Nephron (organoid): ENCODE results near the gene ATIC.
A peak's percentile ranks its signal among the peaks of the same experiment; 100 is the strongest.
"Not testable (repeated sequence)": the region's sequence is repeated elsewhere in the genome, so short reads cannot be mapped to it uniquely, and the experiment has no call there.

ENCODE experiments used
- H3K27ac Mint-ChIP-seq, 3 experiments: 2 replicates each; pipeline ENCODE4 v1.8.0; 2020; ENCODE audit warnings: mixed read lengths in 3 of 3, mild to moderate bottlenecking in 2 of 3, moderate library complexity in 1 of 3
- H3K27me3 Mint-ChIP-seq: 2 replicates; pipeline ENCODE4 v1.8.0; 2021; ENCODE audit warnings: low read depth, mild to moderate bottlenecking, moderate library complexity, mixed read lengths
- H3K36me3 Mint-ChIP-seq: 2 replicates; pipeline ENCODE4 v1.8.0; 2020; ENCODE audit warnings: low read depth, mixed read lengths
- H3K4me1 Mint-ChIP-seq: 2 replicates; pipeline ENCODE4 v1.8.0; 2020; ENCODE audit warnings: mixed read lengths
- H3K4me3 Mint-ChIP-seq, 3 experiments: 2 replicates each; pipeline ENCODE4 v1.8.0; 2020; ENCODE audit warnings: mild to moderate bottlenecking in 3 of 3, mixed read lengths in 3 of 3, moderate library complexity in 2 of 3
- H3K9me3 Mint-ChIP-seq: 2 replicates; pipeline ENCODE4 v1.8.0; 2020; ENCODE audit warnings: mixed read lengths
- CTCF ChIP-seq, 3 experiments: fragments of 200-600 bp; sonication (generic); IDR thresholded peaks; one replicate each; pipeline ENCODE4 v1.5.0; 2021; ENCODE audit warnings: antibody characterized with exemption in 3 of 3; ENCODE audit not compliant: unreplicated experiment in 3 of 3

Gene ATIC

DNA sequence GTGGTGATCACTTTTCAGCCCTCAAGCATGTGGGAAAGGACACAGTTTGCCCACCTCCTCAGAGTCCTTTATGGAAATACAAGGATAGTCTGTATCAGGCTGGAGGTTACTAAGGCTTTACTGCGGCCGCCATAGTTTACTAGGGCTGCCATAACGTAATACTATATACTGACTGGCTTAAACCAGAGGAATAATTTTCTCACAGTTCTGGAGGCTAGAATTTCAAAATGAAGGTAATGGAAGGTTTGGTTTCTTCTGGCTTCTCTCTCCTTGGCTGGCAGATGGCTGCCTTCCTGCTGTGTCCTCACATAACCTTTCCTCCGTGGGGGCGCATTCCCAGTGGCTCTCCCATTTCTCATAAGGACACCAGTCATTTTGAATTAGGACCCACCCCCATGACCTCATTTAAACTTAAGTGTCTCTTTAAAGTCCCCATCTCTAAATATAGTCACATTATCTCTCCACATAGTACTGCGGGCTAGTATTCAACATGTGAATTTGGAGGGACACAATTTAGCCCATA, 12.5 kb upstream of the ATIC start:
- no peak for TF ChIP-seq CTCF (IDR thresholded peaks at IDR 0.05; ENCODE audit: unreplicated experiment in 3 of 3)
- Mint-ChIP-seq H3K27ac (no peak overlapping the region), H3K27me3 (no peaks in the 10 kb centered on the region), H3K36me3 (peaks cover 13% of the 10 kb centered on the region), H3K4me1 (no peaks in the 10 kb centered on the region), H3K4me3 (no peak overlapping the region), H3K9me3 (peaks cover 12% of the 10 kb centered on the region)

GRCh38 chr2:215301994-215302393, 9.9 kb upstream of the ATIC start:
- H3K27me3 Mint-ChIP-seq = no peaks in the 10 kb centered on the region
- peaks cover 8% of the 10 kb centered on the region for H3K9me3 Mint-ChIP-seq
- no peaks in the 10 kb centered on the region for H3K4me1 Mint-ChIP-seq
- no peak for TF ChIP-seq CTCF (IDR thresholded peaks at IDR 0.05; ENCODE audit: unreplicated experiment in 3 of 3)
- peaks cover 13% of the 10 kb centered on the region for H3K36me3 Mint-ChIP-seq
- no peak overlapping the region for H3K4me3 Mint-ChIP-seq
- no peak overlapping the region for H3K27ac Mint-ChIP-seq

- H3K36me3 Mint-ChIP-seq = peaks cover 26% of the 10 kb centered on the region
These were observed 617 bp upstream of the ATIC start for GRCh38 chr2:215311259-215311624.

GRCh38 chr2:215313255-215313613, 1.4 kb downstream of the ATIC start:
- Mint-ChIP-seq H3K4me3 (peak overlapping the region; percentile 82 to 94 (median 93)), H3K4me1 (peaks cover 21% of the 10 kb centered on the region)

More at GRCh38 chr2:215311259-215311624, 617 bp upstream of the ATIC start:
- H3K27me3 Mint-ChIP-seq, H3K9me3 Mint-ChIP-seq: not testable (repeated sequence)
- peaks cover 20% of the 10 kb centered on the region for H3K4me1 Mint-ChIP-seq
- peak overlapping the region; percentile 89 to 95 (median 95) for H3K4me3 Mint-ChIP-seq
- peak overlapping the region; percentile 86 to 98 (median 93) for H3K27ac Mint-ChIP-seq

DNA sequence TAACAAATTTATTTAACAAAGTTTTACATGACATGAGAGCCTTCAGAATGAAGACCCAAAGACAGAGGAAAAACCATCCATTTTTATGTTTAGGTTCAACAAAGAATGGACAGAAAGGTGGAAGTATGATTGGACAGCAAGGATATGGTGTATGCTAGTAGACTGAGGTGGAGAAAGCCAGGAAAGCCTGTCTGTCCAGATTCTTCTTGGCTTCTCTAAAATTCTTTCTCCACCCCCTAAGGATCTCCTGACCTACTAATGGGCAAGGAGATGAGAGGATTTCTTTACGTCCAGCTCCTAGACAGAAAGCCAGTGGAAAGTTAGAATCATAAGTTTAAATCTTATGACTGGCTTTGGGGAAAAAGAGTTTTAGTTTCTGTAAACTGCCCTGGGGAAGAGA, 3.0 kb downstream of the ATIC start:
- Mint-ChIP-seq H3K9me3 (no peaks in the 10 kb centered on the region), H3K27me3 (no peaks in the 10 kb centered on the region), H3K4me3 (no peak overlapping the region), H3K36me3 (peaks cover 52% of the 10 kb centered on the region), H3K27ac (peak overlapping the region in 1 of 3 experiments; percentile 10), H3K4me1 (peaks cover 21% of the 10 kb centered on the region)
- no peak for TF ChIP-seq CTCF (IDR thresholded peaks at IDR 0.05; ENCODE audit: unreplicated experiment in 3 of 3)

More at GRCh38 chr2:215313255-215313613, 1.4 kb downstream of the ATIC start:
- Mint-ChIP-seq H3K9me3 (no peaks in the 10 kb centered on the region), H3K27me3 (no peaks in the 10 kb centered on the region), H3K36me3 (peaks cover 36% of the 10 kb centered on the region), H3K27ac (peak overlapping the region; percentile 82 to 98 (median 89))
- no peak for TF ChIP-seq CTCF (IDR thresholded peaks at IDR 0.05; ENCODE audit: unreplicated experiment in 3 of 3)

DNA sequence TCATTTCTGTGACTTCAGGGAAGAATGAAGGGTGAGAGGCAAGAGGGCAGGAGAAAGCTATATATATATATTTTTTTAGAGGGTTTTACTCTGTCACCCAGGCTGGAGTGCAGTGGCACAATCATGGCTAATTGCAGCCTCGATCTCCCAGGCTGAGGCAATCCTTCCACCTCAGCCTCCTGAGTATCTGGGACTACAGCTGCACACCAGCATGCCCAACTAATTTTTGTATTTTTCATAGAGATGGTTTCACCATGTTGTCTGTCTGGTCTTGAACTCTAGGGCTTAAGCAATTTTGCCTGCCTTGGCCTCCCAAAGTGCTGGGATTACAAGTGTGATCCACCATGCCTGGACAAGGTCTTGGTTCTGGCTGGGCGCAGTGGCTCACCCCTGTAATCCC, 3.4 kb downstream of the ATIC start:
- Mint-ChIP-seq H3K27me3 (no peaks in the 10 kb centered on the region), H3K4me3 (no peak overlapping the region), H3K36me3 (peaks cover 56% of the 10 kb centered on the region), H3K4me1 (peaks cover 21% of the 10 kb centered on the region), H3K27ac (no peak overlapping the region), H3K9me3 (no peaks in the 10 kb centered on the region)
- TF ChIP-seq CTCF (IDR thresholded peaks at IDR 0.05; ENCODE audit: unreplicated experiment in 3 of 3) = no peak
